ENCODE data around the gene XCL2.

Gene XCL2

DNA sequence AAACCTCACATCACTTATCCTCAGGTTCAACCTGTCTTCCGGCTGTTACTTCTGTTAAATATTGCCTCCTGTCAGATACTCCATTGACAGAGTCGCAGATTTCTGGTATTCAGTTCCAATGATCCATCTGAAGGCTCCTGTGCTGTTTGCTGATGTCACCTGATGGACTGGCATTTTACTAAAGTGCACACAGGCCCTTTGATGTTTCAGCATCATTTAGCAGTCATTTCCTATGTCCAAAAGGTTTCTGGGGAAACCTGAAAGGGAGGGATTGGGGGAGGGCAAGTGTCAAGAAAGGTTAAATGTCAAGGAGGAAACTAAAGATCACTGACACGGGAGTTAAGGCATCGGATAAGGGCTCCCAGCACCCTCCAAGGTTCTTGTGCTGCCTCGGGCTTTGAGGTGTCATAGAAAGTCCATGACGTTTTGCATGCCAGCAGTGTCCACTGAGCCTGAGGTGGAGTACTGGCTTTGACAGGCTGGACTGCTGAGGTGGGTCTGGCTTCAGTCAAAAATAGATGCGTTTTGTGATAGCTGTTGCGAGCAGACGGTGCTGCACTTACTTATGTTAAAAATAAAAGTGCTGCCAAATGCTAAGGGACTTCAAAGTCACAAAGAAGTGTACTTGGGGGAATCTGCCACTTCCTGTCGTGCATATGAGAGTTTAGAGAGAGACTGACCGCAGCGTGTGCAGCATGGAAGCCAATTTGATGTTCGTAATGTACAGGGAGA, 30.8 kb downstream of the XCL2 start:
- DNase-seq, result peak; percentile 50

DNA sequence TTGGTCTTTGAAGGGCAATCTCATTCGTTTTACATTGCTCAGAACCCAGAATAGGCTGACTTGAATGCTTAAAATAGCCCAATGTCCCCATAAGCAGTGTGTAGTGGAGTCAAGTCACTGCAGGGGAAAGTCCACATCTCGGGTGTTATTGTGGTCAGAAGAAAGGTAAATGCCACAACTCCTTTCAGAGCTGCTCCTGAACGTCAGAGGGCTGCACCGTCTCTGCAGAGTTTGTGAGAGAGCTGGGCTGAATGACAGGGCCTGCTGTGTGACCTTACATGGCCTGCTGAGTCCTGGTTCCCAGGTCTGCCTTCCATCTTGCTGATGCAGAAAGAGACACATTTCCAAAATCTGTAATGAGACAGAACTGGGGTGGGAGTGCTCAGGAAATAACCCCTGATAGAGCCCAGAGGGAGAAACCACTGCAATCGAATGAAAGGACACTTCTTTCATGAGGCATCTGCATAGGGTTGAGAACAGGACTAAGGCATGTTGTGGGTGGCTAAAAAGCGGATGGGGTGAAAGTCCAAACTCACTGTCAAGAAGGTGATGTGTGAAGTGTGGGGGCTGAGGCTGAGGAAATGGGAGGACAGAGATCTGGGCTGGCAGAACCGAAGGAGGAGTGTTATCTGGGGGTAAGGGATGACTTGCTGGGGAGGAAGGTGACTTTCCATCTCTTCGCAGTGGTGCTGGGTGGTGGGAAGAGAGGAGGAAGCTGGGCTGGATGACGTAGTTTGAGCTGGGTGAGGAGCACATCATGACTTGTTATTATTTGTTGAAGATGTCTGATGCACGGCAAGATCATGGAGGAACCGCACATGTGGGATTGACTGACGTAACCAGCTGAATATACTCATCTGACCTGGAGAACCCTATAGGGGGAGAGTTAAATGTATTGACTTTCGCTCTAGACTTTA, 33.7 kb downstream of the XCL2 start:
- DNase-seq, result peak; percentile 36

DNA sequence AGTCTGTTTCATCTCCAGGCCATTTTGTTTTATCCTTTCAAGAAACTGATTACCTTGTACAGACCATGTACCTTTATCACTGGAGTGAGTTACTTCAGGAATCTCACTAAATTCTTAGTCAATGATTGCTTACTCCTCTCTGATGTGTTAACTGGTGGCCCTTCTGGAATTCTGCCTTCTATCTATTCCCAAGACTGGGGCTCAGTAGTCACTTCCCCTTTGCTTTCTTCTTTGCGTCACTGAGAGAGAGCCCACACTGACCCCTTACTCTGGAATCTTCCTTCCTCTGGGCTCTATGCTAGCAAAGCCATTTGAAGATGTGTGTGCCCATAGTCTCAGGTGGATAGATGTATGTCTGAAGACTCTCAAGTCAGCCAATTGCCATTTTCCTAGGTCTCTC, 34.6 kb downstream of the XCL2 start:
- DNase-seq, result no peak

DNA sequence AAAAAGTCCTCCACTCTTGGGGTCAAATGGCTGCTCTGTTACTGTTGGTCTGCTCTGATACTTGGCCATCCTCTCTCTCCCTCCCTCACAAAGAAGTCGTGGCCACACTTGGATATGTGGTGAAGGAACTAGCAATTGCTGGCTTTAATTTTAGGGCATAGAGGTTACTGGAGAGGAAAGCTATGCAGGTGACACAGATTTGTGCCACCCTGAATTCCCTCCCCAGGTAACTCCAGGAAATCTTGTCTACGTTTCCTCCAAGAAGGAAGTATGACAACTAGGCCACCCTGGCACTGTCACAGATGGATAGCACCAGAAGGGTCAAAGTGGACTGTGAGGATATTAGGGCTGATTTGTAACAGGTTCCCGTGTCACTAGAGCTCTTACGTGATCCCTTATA, 36.0 kb downstream of the XCL2 start:
- DNase-seq, result no peak

DNA sequence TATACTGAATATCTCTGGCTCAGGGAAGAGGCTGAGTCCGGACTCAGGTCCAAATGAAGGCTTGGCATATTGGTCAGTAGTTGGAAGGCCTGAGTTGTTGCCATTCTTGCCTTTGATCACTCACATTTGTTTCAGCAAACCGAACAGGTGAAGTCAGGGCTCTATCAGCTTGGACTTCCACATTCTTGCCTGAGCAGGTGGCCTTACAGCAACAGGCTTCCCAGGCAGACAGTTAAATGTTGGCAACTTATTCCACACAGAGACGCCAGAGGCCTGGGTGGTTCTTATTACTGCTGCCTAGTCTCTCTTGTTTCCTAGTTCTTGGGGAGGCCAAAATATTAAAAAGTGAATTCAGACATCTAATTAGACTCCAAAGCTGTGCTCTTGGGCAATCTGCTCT, 36.6 kb downstream of the XCL2 start:
- no peak for DNase-seq

DNA sequence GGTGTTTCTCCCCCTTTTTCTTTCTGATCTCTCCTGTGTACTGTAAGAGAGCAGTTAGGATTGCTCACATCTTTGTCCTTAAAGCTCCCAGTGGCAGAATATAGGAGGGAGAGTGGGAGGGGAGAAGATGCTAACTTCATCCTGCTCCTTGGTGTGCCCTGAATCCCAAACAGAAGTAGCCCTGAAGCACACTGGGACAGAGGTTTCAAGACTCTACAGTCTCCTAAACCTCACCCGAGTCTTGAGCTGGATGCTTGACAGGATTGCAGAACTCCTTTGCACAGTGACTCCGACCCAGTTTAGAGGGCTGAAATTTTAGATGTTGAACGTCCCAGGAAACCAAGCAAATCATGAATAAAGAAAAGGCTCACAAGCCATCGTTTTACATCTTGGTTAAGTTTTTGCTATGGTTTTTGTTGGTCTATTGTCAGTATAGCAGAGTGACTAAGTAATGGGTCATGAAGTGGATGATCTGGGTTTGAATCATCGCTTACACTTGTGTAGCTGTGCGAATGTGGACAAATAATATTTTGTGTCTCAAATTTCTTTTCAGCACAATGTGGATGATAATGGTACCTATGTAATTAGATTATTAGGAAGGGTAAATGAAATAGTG, 37.5 kb downstream of the XCL2 start:
- DNase-seq, result no peak

DNA sequence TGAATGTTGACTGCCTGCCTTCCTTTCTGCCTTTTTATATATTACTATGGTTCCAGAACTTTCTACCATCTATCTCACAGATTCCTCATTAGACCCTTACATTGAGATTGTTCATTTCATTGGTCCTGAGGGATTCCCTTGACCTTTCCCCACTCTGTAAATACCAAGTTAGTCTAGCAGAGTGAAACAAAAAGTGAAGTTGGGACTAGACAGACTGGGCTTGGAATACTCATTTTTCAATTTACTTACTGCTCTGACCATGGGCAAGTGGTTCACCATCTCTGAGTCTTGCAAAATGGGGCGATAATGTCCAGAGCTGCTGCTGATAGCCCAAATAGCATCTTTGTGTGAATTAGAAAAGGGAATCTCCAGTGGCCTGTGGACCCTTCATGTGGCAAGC, 38.8 kb downstream of the XCL2 start:
- DNase-seq, result no peak

DNA sequence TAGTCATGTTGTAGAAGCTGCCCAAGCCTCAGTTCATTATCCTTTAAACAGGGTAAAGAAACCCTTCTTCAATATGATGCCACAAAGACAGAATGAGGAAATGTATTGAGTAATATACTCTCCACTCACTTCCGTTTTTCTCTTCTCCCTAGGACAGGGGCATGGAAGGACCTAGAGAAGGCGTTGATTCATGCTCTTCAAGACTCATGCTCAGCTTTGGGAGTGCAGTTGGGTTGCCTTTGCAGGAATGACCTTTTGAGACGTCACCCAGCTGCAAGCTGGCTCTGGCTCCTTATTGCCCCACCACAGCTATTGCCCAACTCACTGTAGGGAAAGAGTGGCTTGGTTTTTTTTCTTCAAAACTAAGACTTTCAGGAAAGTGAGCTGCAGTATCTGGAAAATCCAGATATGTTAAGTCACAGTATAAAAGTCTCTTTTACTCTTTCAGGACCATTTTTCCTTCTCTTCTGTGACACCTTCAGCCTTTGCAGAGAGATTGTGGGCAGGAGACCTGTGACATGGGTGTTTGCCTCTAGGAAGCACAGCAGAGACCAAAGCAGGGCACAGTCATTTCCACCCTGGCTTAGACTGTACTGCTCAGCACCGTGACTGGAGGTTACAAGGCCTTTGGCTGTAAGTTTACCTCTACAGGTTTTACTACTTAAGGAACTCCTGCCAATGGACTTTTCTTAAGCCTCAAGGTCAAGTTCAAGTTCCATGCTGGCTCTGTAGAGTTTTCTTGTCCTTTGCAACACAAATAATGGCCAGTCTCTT, 39.5 kb downstream of the XCL2 start:
- DNase-seq, result peak; percentile 13

DNA sequence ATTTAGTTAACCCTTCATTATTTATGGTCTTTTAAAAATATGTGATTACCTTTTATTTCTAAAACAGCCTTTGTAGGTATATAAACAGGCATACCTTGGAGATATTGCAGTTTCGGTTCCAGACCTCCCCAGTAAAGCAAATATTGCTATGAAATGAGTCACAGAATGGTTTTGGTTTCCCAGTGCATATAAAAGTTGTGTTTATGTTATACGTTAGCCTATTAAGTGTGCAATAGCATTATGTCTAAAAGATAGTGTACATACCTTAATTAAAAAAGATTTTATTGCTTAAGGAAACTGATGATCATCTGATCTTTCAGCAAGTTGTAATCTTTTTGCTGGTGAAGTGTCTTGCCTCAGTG, 44.1 kb downstream of the XCL2 start:
- DNase-seq, result no peak

DNA sequence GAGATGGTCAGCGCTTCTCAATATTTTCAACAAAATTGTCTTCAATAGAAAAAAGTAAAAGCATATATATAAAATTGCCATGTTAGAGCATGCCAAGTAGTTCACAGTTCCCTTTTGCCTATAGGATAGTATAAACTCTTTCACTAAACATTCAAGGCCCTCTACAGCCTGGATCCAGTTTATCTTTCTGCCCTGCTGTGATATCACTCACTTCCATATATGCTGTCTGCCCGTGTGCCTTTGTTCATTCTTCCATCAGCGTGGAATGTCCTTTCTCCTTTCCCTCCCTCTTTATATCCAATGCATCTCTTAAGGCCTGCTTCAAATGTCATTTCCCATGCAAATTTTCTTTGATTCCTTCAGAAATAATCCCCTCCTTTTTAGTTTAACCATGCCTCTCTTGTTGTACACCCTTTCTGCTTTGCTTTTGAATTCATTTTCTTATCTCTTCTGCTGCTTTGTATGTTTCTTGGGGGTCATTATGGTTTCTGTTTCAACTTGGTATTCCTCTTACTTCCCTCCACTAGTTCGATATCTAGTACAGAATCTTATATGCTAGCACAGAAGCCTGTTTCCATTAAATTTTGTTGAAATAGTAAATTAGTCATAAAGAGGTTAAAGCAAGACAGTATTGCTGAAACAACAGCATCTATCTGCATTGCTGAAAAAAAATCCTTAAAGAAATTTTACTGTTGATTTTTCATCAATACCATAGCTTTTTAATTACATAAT, 44.7 kb downstream of the XCL2 start:
- DNase-seq, result no peak

DNA sequence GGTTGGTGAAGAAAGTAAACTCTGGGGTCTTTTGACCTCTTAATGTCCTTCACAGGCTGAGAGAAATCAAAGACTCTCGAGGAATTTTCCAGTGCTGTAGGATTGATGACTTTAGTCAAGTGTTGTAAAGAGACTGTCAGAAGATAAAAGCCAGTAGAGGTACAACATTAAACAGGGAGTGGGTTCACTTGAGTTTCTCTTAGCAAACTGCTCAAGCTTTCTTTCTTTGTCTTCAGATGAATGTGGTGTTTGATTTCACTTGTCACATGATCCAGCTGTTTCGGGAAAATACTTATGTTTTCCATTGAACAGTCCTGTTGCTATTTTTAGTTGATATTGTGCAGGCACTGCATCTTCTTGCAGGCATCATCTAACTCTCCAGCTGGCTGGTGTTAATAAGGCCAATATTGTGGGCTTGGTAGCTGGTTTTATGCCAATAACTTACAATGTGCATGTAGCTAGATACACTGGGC, 45.6 kb downstream of the XCL2 start:
- no peak for DNase-seq

DNA sequence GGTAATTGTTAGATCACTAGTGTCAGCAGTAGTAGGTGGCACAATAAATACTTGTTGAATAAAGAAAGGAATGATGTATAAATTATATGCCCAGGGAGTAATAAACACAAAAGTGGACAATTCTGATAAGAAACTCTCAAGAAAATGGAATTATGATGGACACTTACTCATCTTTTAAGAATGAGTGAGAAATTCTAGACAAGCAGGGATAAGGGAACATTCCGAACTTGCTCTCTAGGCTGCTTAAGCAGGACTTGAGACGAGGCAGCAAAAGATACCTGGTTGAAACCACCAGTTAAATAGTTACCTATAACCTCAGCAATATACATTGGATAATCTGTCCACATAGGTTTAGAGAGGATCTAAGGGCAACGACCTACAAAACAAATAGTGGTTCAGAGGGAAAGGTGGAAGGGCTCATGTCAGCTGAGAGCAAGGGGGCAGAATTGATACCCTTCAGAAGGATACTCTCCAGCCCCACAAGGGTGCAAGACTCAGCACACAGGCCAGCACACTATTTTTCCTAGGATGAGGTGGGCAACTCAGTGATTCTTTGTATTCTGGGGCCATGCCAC, 46.3 kb downstream of the XCL2 start:
- DNase-seq, result no peak

DNA sequence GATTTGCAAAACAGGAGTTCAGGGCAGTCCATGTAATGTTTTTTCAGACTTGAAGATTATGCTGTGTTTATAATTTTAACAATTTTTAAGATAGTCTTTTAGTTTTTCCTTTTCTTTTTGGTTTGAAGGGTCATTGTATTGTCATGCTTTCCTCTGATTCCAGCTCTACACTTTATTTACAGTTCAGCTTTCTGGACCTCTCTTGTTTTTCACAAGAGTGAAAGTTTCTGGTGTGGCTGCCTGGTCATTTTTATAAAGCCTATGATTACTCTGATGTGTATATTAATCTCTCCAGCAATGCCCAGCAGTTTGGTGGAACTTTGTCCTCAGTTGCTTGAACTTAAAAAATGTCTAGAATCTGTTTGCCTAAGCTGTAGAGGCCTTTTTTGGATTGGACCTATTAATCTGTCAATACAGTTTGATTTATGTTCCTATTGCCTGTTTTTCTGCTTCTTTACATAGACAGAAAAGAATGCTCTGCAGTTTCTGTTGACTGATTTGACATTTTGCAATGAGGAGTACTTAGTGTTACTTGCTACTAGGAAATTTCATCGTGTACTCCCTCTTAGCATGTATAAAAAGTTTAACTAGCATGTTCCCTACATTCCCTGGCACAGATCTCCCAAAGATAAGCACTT, 52.2 kb downstream of the XCL2 start:
- DNase-seq, result no peak
